SU-DHL-6 (cell line): ENCODE measurements around the gene ZNF654.

ENCODE experiments used
- H2AFZ ChIP-seq: fragments of 200-600 bp; sonication (generic); 2 replicates; pipeline ENCODE4 v1.6.1; 2014; ENCODE audit warnings: low read depth, mild to moderate bottlenecking, moderate library complexity, mixed read lengths, antibody characterized with exemption, low read length; ENCODE audit not compliant: severe bottlenecking
- H3F3A ChIP-seq: fragments of 200-600 bp; shearing (Covaris generic); 2 replicates; pipeline ENCODE4 v1.6.0; 2016; ENCODE audit warnings: antibody characterized with exemption, mild to moderate bottlenecking; ENCODE audit not compliant: insufficient read depth
- H3K27ac ChIP-seq: fragments of 200-600 bp; sonication (generic); 2 replicates; pipeline ENCODE4 v1.5.1; 2016; ENCODE audit warnings: low read depth, mild to moderate bottlenecking, low read length, moderate library complexity, mixed read lengths
- H3K27me3 ChIP-seq: fragments of 200-600 bp; sonication (generic), shearing (Covaris generic); 2 replicates; pipeline ENCODE4 v1.6.0; 2014; ENCODE audit warnings: mild to moderate bottlenecking, low read length
- H3K36me3 ChIP-seq: fragments of 200-600 bp; sonication (generic); 2 replicates; pipeline ENCODE4 v1.6.1; 2014; ENCODE audit warnings: mild to moderate bottlenecking, low read length, mixed read lengths
- H3K4me2 ChIP-seq: fragments of 300-600, 200-600 bp; shearing (Covaris generic), sonication (generic); 2 replicates; pipeline ENCODE4 v1.6.0; 2014; ENCODE audit warnings: low read length, low read depth, mild to moderate bottlenecking; ENCODE audit not compliant: poor library complexity, severe bottlenecking
- H3K4me3 ChIP-seq: fragments of 200-600 bp; sonication (generic); 2 replicates; pipeline ENCODE4 v1.5.1; 2014; ENCODE audit warnings: antibody characterized with exemption, low read length, mild to moderate bottlenecking, mixed read lengths; ENCODE audit not compliant: insufficient read depth, poor library complexity, severe bottlenecking
- H3K79me2 ChIP-seq: fragments of 200-600 bp; sonication (generic); 2 replicates; pipeline ENCODE4 v1.6.1; 2014; ENCODE audit warnings: mild to moderate bottlenecking, low read length, moderate library complexity; ENCODE audit not compliant: insufficient read depth
- H3K9ac ChIP-seq: fragments of 200-600 bp; sonication (generic); 2 replicates; pipeline ENCODE4 v1.7.0; 2014; ENCODE audit warnings: mild to moderate bottlenecking, low read length
- H3K9me2 ChIP-seq: fragments of 200-600 bp; sonication (generic); replicated peaks from 2 replicates; pipeline ENCODE4 v1.6.1; 2014; ENCODE audit warnings: low read length; ENCODE audit not compliant: insufficient read depth
- H3K9me3 ChIP-seq: fragments of 200-600 bp; sonication (generic); 2 replicates; pipeline ENCODE4 v1.6.1; 2014; ENCODE audit warnings: low read length, mixed read lengths; ENCODE audit not compliant: insufficient read depth
- H4K20me1 ChIP-seq: fragments of 200-600 bp; sonication (generic); 2 replicates; pipeline ENCODE4 v1.6.1; 2014; ENCODE audit warnings: low read depth, mild to moderate bottlenecking, antibody characterized with exemption, low read length, moderate library complexity, mixed read lengths
- CTCF ChIP-seq: fragments of 200-600 bp; sonication (generic); IDR thresholded peaks from one replicate; pipeline ENCODE4 v1.5.1; 2017; ENCODE audit warnings: antibody characterized with exemption, mild to moderate bottlenecking, low read length, moderate library complexity; ENCODE audit not compliant: insufficient read depth, poor library complexity, severe bottlenecking
- EZH2phosphoT487 ChIP-seq: fragments of 200-600 bp; sonication (generic), shearing (Covaris generic); conservative IDR thresholded peaks from 2 replicates; pipeline ENCODE4 v1.6.1; 2018; ENCODE audit warnings: mild to moderate bottlenecking, antibody characterized with exemption, low read length, moderate library complexity, mixed read lengths

Gene ZNF654

GRCh38 chr3:88188436-88188835 is 129.4 kb downstream of the ZNF654 start:
- no peaks in the 10 kb centered on the region for H3K36me3 ChIP-seq

GRCh38 chr3:88189361-88189810 is 130.3 kb downstream of the ZNF654 start:
- Histone ChIP-seq H3K4me3 (no peak overlapping the region), H4K20me1 (no peaks in the 10 kb centered on the region), H3K4me2 (no peak overlapping the region), H3K27ac (no peak overlapping the region), H3K9me3 (no peaks in the 10 kb centered on the region), H3K9me2 (no peaks in the 10 kb centered on the region), H3K27me3 (no peaks in the 10 kb centered on the region), H3K9ac (no peak overlapping the region), H2AFZ (no peak overlapping the region), H3K79me2 (no peaks in the 10 kb centered on the region), H3K36me3 (no peaks in the 10 kb centered on the region), H3F3A (no peaks in the 10 kb centered on the region)
- no peak for TF ChIP-seq EZH2phosphoT487
- no peak for TF ChIP-seq CTCF

More at GRCh38 chr3:88188436-88188835, 129.4 kb downstream of the ZNF654 start:
- TF ChIP-seq CTCF = no peak
- no peaks in the 10 kb centered on the region for H3F3A ChIP-seq
- H2AFZ ChIP-seq = no peak overlapping the region
- no peak overlapping the region for H3K9ac ChIP-seq
- H3K27me3 ChIP-seq = no peaks in the 10 kb centered on the region
- H3K79me2 ChIP-seq = no peaks in the 10 kb centered on the region
- H3K9me3 ChIP-seq = no peaks in the 10 kb centered on the region
- H3K4me3 ChIP-seq = no peak overlapping the region
- no peak overlapping the region for H3K4me2 ChIP-seq
- H3K27ac ChIP-seq = no peak overlapping the region
- no peaks in the 10 kb centered on the region for H3K9me2 ChIP-seq
- no peaks in the 10 kb centered on the region for H4K20me1 ChIP-seq

- Histone ChIP-seq H3K36me3 (no peaks in the 10 kb centered on the region), H3K9me2 (no peaks in the 10 kb centered on the region), H2AFZ (no peak overlapping the region), H3F3A (no peaks in the 10 kb centered on the region), H3K27ac (no peak overlapping the region), H3K79me2 (no peaks in the 10 kb centered on the region), H4K20me1 (no peaks in the 10 kb centered on the region), H3K27me3 (no peaks in the 10 kb centered on the region), H3K9ac (no peak overlapping the region), H3K4me3 (no peak overlapping the region), H3K4me2 (no peak overlapping the region), H3K9me3 (no peaks in the 10 kb centered on the region)
- no peak for TF ChIP-seq EZH2phosphoT487
- TF ChIP-seq CTCF = no peak
Measured at GRCh38 chr3:88191872-88192409, 132.9 kb downstream of the ZNF654 start.
